Activated CD4-positive, CD25-positive, alpha-beta regulatory T cell treated with anti-CD3 and anti-CD28 coated beads, Interleukin-2, amount 50 U/mL, for 72 hours (primary cell): Measurements from ENCODE around the gene C2orf74.
"Not testable (repeated sequence)": the region's sequence is repeated elsewhere in the genome, so short reads cannot be mapped to it uniquely, and the experiment has no call there.

ENCODE experiments used
- DNase-seq: peaks from one replicate; pipeline ENCODE4 v3.0.0; 2021

Gene C2orf74

DNA sequence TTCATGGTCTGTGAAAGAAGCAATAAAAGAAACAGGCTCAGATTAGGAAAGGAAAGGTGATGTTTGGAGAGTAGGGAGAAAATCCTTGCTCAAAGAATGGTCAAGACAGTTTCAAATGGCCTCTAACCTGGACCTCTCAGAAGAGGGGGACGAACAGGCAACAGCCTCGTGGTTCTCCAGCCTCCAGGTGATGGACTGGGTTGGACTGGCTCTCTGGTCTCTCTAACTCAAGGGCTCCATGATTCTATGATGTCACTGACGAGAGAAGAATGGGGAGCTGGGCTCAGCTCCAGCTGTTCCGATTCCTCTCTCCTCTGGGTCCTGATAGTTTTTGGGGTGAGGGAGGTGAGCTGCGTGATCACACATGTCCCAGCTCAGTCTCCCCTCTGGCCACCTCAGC lies at the start of gene C2orf74:
C2orf74 (plus strand) TSS at position 301 of the 400 bp plus-strand sequence. CDS start 327 bp downstream, outside the sequence.
- DNase-seq: no peak

DNA sequence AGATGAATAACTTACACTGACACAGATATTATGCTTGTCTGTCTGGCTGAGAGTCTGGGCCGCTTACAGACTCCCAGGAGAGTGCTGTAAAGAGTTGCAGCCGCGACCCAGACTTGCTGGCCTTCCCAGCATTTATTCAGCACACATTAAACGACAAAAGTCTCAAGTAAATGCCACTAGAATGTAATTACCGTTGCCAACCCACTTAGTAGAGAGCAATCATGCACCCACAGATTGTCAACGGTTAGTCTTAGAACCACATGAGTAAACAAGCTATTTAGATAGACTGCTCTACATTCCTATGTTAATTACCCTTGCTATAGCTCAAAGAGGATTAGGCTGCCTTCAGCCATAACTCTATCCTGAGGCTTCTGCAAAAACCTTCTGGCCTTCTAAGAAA lies 47.8 kb upstream of the C2orf74 start:
- no peak for DNase-seq

DNA sequence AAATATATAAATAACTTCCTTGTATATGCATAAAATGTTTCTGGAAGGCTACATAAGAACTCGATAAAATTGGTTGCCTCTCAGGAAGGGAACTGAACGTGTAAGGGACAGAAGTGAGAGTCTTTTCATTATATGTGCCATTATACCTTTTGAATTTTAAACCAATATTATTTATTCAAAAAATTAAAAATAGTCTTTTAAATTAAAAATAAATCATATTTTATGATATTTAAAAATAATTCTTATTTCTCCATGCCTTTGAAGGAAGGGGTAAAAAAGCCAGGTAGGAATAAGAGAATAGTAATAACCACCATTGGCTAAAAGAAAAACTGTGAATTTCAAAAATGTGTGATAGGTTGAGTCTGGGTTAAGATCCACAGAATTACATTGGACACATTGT lies 45.7 kb upstream of the C2orf74 start:
- no peak for DNase-seq

DNA sequence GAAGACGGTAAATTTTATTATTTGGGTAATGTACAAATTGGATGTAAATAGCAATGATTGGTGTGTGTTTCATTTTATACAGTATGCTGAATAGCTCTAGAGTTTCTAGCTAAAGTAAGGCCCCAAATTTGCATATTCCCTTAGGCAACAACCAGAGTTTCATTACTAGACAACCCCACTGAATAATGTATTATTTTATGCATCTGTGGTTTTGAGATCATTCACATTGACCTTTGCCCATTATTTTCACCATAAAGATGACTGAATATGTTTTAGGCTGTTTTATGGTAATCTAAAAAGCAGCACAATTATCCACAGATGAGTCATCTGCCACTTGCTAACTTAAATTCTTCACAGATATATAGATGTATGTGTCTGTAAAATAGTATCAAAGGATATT lies 44.5 kb upstream of the C2orf74 start:
- no peak for DNase-seq

DNA sequence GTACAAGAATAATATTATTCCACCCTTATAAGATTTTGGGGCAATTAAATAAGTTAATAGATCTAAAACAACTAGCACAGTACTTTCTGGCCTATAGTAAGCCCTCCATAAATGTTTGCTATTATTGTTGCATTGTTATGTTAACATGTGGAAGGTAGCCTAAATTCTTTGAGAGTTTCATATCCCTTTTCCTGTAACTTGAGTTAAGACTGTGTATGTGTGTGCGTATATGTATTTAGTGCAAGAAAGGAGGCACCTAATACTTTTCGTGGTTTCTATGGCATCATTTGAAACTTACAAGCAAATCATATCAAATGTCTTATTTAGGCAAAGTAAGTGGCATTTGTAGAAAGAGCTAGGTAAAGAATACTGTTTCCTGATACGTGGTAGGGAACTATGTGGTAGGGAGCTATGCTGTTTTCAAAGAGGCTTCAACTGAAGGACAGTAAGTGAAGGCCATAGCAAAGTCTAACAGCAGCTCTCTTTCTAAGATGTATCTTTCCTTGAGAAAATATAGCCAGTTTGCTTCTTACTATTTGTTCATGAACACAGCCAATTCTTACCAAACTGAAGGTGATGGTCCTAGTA lies 36.8 kb upstream of the C2orf74 start:
- no peak for DNase-seq

DNA sequence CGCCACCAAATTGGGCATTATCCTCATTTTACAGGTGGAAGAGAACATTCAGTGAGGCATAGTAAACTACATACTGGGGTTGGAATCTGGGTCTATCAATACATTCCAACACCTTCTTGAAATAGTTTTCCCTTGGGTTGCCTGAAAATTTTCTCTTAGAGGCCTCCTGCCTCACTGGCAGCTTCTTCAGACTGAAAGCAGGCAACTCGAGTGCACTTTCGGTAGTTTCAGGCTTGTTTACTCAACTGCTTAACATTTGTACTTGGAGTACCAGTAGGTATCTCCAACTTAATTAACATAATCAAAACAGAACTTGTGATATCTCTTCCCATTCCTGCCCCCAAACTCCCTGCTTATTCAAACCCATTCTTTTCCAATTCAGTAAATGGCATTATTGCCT lies 36.2 kb upstream of the C2orf74 start:
- no peak for DNase-seq

DNA sequence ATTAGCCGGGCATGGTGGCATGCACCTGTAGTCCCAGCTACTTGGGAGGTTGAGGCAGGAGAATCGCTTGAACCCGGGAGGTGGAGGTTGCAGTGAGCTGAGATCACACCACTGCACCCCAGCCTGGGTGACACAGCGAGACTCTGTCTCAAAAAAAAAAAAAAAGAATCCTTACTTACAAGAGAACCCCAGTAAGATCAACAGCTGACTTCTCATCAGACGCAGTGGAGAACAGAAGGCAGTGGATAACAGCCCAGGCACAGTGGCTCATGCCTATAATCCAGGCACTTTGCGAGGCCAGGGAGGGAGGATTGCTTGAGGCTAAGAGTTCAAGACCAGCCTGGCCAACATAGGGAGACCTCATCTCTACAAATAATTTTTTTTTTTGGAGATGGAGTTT lies 33.9 kb upstream of the C2orf74 start:
- DNase-seq: not testable (repeated sequence)

DNA sequence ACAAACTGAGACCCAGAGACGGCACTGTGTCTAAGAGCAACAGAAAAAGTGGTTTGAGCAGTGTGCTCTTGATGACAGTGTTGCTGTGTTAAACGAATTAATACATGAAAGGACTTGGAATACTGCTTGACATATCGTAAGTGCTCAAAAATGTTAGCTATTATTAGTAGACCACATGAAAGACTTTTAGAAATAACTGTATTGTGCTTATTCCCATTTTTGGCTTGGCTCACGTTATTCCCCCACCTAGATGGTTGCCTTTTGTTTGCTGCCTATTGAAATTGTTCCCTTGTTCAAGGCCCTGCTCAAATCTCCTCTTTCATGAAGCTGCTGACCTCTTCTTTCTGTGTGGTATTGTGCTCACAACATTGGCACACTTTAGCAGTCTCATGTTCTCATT lies 27.8 kb upstream of the C2orf74 start:
- DNase-seq: no peak

DNA sequence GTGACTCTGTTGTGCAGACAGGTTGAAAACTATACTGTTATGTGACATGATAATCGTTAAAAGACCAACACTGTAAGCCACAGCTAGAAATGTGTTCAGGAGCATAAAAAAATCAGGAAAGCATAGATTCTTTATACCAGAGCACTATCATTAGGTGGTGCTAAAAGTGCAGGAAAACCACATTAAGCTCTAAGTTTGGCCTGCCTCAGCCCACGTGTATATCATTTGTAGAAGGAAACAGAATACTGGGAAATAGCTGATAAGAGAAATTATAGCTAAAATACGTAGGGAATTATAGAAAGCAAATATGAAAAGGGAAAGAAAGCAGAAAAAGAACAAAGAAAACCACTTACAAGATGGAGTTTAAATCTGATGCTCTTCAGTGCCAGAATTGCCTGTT lies 26.5 kb upstream of the C2orf74 start:
- no peak for DNase-seq

DNA sequence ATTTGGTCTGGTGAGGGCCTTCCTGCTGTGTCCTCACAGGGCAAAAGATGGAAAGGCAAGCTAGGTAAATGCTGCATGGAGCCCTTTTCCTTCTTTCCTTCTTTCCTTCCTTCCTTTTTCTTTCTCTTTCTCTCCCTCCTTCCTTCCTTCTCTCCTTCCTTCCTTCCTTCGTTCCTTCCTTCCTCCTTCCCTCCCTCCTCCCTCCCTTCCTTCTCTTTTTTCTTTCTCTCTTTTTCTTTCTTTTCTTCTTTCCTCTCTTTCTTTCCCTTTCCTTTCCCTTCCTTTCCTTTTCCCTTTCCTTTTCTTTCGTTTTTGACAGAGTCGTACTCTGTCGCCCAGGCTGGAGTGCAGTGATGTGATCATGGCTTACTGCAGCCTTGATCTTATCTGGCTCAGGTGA lies 23.1 kb upstream of the C2orf74 start:
- no peak for DNase-seq

DNA sequence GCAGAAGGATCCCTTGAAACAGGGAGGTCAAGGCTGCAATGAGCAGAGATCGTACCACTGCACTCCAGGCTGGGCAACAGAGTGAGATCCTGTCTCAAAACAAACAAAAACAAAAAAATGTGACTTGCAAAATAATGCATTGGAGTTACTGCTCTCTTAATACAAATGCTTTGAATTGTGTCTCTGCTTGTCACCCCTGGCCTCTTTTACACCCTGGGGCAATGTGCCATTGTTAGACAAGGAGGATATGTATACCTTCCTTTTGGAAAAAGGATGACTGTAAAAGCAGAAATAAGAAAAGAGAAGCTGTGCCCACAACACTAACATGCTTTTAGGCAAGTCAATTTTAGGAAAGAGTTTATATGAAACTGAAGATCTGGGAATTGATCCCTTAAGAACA lies 20.8 kb upstream of the C2orf74 start:
- DNase-seq: no peak

DNA sequence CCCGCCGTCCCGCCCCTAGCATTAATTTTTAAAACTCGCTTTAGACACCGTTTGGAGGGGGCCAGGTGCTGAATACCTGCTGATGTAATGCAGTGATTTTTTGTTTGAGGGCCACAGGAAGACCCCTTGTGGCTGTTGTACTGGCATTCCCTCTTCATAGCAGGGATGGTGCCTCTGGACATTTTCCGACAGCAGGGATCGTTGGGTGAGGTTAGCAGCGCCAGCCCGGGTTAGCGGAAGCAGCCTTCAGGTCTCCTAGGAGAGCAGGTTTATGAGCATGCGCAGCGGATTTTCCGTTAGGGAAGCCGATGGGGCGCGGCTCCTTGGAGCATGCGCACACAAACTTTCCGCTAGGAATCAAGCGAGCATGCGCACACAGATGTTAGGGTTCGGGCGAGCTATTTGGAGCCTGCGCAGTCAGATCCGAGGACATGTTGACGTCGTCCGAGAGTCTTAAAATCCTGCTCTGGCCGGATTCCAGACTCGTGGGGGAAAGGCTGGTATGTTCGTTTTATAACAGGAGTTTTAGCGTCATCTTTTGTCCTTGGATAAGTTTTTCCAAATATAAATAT lies 17.2 kb upstream of the C2orf74 start:
- peak; percentile 87 for DNase-seq

DNA sequence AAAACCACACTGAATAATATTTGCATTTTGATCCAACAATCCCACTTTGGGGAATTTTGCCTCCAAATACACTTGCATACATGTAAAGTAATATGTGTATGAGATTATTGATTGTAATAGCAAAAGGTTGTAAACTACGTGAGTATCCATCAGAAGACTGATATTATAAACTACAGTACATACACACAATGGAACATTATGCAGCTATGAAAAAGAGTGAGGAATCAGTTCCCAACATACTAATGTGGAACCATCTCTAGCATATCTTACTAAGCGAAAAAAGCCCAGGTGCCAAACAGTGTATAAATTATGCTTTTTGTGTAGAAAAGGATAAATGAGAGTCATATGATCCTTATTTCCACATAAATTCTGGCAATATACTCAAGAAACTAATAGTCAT lies 16.0 kb upstream of the C2orf74 start:
- DNase-seq: no peak

DNA sequence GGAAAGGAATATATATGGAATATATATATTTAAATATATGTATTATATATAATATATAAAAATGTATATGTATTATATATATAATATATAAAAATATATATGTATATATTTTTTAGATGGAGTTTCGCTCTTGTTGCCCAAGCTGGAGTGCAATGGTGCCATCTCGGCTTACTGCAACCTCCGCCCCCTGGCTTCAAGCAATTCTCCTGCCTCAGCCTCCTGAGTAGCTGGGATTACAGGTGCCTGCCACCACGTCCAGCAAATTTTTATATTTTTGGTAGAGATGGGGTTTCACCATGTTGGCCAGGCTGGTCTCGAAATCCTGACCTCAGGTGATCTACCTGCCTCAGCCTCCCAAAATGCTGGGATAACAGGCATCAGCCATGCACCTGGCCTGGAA lies 13.9 kb upstream of the C2orf74 start:
- DNase-seq: not testable (repeated sequence)

DNA sequence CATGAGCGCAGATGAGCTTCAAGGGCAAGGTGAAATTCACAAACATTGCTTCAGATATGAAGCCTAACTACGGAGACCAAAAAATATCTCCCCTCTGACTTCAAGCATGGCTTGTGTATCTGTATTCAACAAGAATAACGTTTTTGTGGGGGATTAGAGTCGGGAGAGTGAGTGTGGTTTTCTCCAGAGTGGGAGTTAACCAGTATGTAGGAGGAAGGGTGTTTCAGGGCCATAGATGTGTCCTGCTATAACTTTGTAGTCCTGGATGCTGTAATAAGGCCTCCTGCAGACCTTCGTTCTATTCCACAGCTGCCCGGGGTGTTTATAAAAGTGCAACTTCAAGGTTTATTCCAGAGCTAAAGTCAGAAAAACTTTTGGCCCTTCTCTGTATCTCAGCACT lies 12.9 kb upstream of the C2orf74 start:
- no peak for DNase-seq

DNA sequence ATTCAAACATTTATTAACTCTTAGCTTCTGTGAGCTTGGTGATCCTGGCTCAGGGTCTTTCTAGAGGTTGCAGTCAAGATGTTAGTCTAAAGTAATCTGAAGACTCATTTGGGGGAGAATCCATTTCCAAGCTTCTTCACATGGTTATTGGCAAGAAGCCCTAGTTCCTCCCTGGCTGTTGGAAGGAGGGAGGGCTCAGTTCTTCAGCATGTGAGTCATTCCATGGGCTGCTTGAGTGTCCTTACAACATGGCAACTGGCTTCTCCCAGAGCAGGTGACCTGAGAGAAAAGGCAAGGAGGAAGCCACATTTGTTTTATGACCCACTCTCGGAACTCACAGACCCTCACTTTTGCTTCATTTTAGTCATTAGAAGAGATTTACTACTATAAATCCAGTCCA lies 10.6 kb upstream of the C2orf74 start:
- no peak for DNase-seq

DNA sequence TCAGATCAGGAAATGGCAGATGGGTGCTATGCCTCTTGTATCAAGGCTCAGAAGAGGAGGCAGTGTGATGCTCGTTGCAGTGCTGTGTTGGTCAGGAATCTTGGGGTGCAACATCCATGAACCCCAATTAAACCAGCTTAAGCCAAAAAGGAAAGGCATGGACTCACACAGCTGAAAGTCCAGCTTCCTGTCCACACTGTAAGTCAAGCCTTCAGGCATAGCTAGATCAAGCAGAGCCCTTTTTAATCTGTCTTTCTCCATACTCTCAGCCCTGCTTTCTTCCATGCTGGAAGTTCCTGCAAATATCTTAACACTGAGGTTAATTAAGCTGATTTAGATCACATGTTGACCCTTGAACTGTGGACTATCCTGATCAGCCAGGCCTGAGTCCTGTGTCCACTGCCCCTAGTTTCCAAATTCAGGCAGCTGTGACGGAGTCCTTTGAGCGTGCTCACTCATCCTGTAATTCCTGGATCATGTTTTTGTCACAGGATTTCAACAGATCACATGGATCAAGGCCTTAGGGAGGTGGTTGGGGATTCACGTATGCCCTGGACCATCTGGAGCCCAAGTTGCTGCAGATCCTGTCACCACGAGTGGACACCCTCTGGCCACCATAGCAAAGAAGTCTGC lies 4.5 kb upstream of the C2orf74 start:
- DNase-seq: no peak

DNA sequence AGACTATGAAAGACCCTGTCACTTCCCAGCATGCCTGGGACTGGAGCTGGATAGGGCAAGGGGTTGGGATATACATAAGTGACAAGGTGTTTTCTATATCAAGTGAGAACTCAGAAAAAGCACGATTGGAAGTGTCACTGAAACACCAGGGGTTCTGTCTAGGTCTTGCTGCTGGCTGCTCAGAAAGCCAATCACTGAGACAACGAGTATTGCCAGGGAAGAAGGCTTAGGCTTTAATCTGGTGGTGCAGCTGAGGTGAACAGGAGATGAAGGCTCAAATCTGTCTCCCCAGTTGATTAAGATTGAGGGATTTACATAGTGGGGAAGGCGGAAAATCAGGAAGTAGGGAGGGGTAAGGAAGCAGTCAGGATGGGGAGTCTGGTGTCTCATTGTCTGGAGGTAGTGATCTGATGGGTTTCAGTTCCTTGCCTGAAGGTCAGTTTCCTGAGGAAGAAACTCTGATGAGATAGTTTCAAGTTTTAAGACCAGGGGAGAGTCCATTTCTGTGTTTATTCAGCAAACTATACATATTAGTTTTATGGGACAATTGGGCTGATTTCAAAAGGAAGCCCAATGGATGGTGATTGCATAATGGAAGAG lies 3.5 kb upstream of the C2orf74 start:
- no peak for DNase-seq

DNA sequence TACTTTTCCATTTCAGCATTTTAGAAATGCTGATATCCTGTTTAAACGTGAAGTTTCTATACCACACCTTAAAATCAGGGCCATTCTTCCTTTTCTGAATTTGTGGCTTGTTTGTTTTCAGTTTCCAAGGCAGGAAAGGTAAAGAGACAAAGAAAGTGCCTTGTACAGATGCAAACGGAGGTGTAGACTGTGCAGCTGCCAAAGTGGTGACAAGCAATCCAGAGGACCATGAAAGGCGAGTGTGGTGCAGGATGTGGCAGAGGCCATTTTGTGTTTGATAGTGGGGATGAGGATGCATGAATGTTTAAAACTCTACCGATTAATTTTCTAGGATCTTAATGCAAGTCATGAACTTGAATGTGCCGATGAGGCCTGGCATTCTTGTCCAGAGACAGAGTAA lies 733 bp downstream of the C2orf74 start:
- DNase-seq: no peak

DNA sequence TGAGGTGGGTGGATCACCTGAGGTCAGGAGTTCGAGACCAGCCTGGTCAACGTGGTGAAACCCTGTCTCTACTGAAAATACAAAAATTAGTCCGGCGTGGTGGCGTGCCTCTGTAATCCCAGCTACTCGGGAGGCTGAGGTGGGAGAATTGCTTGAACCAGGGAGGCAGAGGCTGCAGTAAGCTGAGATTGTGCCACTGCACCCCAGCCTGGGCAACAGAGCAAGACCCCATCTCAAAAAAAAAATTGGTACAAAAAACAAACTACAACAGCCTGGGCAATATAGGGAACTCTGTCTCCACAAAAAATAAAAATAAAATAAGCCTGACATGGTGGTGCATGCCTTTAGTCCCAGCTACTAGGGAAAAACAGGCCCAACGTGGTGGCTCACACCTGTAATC lies 3.1 kb downstream of the C2orf74 start:
- not testable (repeated sequence) for DNase-seq

DNA sequence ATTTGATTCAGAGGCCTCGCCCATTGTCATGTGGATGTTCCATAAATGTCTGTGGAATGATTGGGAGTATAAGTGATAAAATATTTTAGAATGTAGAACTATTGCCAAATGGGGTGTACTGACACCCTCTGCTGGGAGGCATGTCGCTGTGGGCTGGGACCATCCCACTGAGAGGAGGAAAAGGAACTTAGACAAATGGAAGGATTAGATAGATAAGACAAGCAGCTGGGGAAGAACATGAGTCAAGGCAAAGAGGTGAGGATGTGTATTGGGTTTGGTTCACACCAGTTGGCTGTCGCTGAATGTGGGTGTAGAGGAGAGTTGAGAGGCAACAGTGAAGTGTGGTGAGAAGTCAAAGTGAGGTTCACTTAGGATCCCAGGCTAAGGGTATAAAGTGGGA lies 4.0 kb downstream of the C2orf74 start:
- no peak for DNase-seq

DNA sequence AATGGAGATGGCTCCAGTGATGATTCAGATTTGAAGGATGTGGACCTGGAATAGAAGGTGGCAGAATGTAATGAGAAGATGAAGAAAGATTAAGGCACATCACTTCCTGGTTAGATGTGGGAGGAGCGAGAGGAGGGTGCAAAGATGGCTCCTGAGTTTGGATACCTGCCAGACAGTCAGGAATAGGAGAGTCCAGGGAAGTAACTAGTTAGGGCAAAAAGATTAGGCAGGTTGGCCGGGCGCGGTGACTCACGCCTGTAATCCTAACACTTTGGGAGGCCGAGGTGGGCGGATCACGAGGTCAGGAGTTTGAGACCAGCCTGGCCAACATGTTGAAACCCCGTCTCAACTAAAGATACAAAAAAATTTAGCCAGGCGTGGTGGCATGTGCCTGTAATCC lies 5.6 kb downstream of the C2orf74 start:
- DNase-seq: no peak

DNA sequence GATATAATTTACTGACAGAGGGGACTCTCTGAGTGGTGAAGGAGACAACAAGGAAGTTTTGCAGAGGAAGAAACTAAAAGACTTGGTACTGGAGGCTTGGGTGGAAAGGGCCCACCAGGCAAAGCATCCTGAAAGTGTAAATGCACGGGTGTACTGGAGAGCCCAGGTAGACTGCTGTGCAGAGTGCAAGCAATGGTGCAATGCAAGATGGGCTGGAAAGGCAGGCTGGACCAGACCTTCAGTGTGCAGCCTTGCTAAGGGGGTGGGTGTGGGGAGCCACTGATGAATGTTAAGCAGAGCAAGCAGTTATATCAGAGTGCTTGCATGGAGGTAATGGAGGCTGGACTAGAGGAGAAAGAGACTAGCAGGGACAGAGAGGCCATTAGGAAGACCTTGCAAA lies 10.7 kb downstream of the C2orf74 start:
- no peak for DNase-seq

DNA sequence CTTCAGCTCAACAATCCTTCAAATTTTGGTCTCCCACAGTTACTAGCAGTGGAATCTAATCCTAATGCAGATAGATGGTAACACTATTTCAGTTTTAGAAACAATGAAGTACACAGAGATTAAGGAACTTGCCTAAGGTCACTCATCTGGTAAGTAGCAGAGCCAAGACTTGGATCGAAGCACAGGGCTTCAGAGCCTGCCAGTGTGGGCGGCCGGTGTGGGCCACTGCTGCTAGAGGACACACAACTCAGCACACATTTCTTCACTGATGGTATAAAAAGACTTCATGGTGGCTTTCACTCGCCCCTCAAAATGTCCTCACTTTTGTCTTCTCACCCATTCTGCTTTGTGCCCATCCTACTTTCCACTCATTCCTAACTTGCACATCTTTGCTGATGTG lies 11.1 kb downstream of the C2orf74 start:
- no peak for DNase-seq

DNA sequence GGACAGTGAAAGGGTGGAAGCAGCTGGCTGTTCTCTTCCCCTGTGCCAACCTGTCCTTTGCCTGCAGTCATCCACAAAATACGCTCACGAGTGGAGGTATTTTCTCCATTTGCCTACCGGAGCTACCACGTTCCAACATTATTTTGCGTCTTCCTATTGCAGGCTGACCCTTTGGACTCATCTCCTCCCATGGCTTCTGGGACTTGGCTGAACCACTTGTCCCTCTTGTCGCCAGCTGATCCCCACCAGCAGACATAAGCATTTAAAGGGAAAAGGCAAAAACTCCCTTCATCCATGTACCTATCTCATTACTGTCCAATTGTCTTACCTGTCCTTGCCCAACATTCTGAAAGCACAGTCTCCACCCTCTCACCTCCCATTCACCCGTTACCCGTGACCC lies 13.0 kb downstream of the C2orf74 start:
- no peak for DNase-seq
